Liver (tissue), 3 donors: ENCODE data around the gene TBX2.

ENCODE experiments used
- EGR1 ChIP-seq, 2 donors: IDR thresholded peaks; 2 replicates each; pipeline ENCODE4 v1.6.1; 2016 to 2018; ENCODE audit warnings: antibody characterized with exemption in 2 of 2, low read depth in 2 of 2
- JUND ChIP-seq, 2 donors: IDR thresholded peaks; 2 replicates each; pipeline ENCODE4 v1.6.1; 2016; ENCODE audit warnings: antibody characterized with exemption in 2 of 2
- NR2F2 ChIP-seq: IDR thresholded peaks from 2 replicates; pipeline ENCODE4 v1.6.1; 2016; ENCODE audit warnings: antibody characterized with exemption
- RAD21 ChIP-seq, 2 donors: IDR thresholded peaks; 2 replicates each; pipeline ENCODE4 v1.6.1; 2016; ENCODE audit warnings: antibody characterized with exemption in 2 of 2, mild to moderate bottlenecking in 2 of 2
- RXRA ChIP-seq, 2 donors: IDR thresholded peaks; 2 replicates each; pipeline ENCODE4 v1.6.1; 2017 to 2018; ENCODE audit warnings: antibody characterized with exemption in 2 of 2, mild to moderate bottlenecking in 1 of 2
- SP1 ChIP-seq: IDR thresholded peaks from 2 replicates; pipeline ENCODE4 v1.6.1; 2018; ENCODE audit warnings: antibody characterized with exemption, mild to moderate bottlenecking
- TF ChIP-seq, protein P1 (sequence below): fragments of 150-350 bp; IDR thresholded peaks from 2 replicates; pipeline ENCODE4 v1.5.1; 2017; ENCODE audit warnings: improper control_type of control experiment, low read depth, low read length; ENCODE audit not compliant: missing input control
- TF ChIP-seq, protein P2 (sequence below): IDR thresholded peaks from 2 replicates; pipeline ENCODE4 v1.6.1; 2016; ENCODE audit warnings: antibody characterized with exemption
- TF ChIP-seq, protein P3 (sequence below): IDR thresholded peaks from 2 replicates; pipeline ENCODE4 v1.6.1; 2016; ENCODE audit warnings: antibody characterized with exemption, mild to moderate bottlenecking
- donor health status: healthy.
- donor health status: healthy.

DNA sequence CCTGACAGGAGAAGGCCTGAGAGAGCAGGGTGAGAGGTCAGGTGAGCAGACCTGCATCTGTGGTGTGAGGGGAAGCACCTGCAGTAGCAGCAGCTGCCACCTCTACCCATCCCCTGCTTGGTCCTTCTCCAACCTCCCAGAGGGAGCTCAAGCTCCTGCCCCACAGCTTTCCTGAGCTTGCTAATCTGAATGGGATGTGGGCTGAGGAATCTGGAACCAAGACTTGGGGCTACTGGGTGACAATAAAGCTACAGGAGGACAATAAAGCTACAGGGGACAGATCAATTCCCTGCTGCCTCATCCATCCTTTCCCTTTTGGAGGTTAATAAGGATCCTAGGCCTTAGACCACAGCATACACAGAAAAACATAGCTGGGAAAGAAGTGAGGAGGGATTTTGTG lies 47.7 kb downstream of the TBX2 start:
- TF ChIP-seq RXRA (IDR thresholded peaks at IDR 0.05) (no peak), NR2F2 (no peak), EGR1 (IDR thresholded peaks at IDR 0.05; ENCODE audit: low read depth in 2 of 2) (no peak), RAD21 (IDR thresholded peaks at IDR 0.05) (no peak), SP1 (no peak), JUND (IDR thresholded peaks at IDR 0.05) (no peak)
- TF ChIP-seq, protein P1, sequence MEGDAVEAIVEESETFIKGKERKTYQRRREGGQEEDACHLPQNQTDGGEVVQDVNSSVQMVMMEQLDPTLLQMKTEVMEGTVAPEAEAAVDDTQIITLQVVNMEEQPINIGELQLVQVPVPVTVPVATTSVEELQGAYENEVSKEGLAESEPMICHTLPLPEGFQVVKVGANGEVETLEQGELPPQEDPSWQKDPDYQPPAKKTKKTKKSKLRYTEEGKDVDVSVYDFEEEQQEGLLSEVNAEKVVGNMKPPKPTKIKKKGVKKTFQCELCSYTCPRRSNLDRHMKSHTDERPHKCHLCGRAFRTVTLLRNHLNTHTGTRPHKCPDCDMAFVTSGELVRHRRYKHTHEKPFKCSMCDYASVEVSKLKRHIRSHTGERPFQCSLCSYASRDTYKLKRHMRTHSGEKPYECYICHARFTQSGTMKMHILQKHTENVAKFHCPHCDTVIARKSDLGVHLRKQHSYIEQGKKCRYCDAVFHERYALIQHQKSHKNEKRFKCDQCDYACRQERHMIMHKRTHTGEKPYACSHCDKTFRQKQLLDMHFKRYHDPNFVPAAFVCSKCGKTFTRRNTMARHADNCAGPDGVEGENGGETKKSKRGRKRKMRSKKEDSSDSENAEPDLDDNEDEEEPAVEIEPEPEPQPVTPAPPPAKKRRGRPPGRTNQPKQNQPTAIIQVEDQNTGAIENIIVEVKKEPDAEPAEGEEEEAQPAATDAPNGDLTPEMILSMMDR, result no peak
- TF ChIP-seq, protein P2, sequence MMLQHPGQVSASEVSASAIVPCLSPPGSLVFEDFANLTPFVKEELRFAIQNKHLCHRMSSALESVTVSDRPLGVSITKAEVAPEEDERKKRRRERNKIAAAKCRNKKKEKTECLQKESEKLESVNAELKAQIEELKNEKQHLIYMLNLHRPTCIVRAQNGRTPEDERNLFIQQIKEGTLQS, result no peak
- TF ChIP-seq, protein P3, sequence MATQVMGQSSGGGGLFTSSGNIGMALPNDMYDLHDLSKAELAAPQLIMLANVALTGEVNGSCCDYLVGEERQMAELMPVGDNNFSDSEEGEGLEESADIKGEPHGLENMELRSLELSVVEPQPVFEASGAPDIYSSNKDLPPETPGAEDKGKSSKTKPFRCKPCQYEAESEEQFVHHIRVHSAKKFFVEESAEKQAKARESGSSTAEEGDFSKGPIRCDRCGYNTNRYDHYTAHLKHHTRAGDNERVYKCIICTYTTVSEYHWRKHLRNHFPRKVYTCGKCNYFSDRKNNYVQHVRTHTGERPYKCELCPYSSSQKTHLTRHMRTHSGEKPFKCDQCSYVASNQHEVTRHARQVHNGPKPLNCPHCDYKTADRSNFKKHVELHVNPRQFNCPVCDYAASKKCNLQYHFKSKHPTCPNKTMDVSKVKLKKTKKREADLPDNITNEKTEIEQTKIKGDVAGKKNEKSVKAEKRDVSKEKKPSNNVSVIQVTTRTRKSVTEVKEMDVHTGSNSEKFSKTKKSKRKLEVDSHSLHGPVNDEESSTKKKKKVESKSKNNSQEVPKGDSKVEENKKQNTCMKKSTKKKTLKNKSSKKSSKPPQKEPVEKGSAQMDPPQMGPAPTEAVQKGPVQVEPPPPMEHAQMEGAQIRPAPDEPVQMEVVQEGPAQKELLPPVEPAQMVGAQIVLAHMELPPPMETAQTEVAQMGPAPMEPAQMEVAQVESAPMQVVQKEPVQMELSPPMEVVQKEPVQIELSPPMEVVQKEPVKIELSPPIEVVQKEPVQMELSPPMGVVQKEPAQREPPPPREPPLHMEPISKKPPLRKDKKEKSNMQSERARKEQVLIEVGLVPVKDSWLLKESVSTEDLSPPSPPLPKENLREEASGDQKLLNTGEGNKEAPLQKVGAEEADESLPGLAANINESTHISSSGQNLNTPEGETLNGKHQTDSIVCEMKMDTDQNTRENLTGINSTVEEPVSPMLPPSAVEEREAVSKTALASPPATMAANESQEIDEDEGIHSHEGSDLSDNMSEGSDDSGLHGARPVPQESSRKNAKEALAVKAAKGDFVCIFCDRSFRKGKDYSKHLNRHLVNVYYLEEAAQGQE, result no peak
